NCI-H2107 treated with DMSO at 0.1 percent for 48 hours (cell line): ENCODE measurements around the gene UGGT2.
"Not testable (repeated sequence)": the region's sequence is repeated elsewhere in the genome, so short reads cannot be mapped to it uniquely, and the experiment has no call there.

Experiments
- DNase-seq: peaks from one replicate; lab custom pipeline; 2025; ENCODE audit not compliant: unreplicated experiment; lab: John Stamatoyannopoulos, UW

Gene UGGT2

GRCh38 chr13:95800436-95800835 is 252.8 kb downstream of the UGGT2 start:
- no peak for DNase-seq

GRCh38 chr13:95797016-95797415 is 256.2 kb downstream of the UGGT2 start:
- no peak for DNase-seq

DNA sequence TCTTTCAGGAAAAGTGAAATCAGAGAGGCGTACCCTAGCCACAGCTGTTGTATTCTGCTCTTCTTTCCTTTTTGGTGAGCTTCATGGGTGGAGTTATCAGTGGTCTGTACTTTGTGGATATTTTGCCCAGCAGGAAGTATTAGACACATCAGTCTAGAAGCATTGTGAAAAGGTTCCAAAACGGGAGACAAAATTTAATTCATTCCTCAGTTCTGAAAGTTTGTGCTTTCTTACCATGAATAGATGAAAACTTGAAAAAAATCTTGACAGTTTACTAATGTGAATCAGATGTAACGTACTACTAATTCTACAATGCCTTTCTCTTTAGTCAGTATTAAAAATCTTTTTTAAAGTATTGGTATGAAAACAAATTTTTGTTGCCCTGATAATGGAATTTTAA is 259.4 kb downstream of the UGGT2 start:
- DNase-seq = no peak

- DNase-seq = peak; percentile 8
These were observed 260.1 kb downstream of the UGGT2 start for GRCh38 chr13:95793018-95793555.

DNA sequence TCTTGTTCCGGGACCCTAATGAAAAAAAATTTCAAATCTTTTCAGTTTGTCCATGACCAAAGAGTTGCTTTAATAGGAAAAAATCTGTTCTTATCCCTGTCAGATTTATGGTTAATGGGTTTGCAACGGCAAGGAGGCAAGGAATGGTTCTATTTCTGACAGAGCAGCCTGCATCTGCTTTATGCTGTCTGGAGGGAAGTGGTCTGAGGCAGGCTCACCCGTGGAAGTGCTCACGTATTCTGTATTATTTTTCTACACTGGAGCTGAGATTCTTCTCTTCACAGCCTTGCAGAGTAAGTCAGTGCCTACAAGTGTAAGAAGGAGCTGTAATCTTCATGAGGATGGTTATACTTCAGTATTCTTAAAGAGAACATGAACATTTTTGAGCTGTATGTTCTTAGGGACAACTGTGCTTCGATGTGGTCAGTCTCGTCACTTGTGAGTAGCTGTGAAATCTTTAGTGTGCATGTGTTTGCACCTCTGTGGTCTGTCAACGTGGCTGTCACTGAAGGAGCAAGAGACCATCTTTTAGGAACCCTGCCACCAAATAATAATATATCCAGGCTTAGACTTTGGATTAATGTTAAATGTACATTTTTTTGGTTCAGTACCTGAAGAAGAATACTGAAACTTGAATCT is 262.0 kb downstream of the UGGT2 start:
- no peak for DNase-seq

GRCh38 chr13:95789315-95789714 is 263.9 kb downstream of the UGGT2 start:
- DNase-seq = not testable (repeated sequence)

DNA sequence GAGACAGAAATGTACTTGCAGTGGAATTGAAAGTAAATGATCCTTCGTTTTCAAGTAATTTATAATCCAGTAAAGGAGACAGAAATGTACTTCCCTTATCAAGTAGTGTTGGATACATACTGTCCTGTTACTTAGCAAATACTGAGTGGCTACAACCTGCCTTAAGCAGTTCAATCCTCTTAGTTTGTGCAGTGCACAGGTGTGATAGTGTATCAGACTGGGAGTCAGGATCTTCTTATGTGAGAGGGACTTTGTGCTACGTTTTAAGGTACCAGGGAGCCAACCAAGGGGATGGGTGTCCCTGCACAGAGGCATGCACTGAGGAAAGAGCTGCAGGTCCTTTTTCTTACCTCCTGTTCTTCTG is 265.1 kb downstream of the UGGT2 start:
- no peak for DNase-seq

- DNase-seq = no peak
These were observed 265.7 kb downstream of the UGGT2 start for GRCh38 chr13:95787356-95788099.

- no peak for DNase-seq
These were observed 268.3 kb downstream of the UGGT2 start for GRCh38 chr13:95784900-95785290.

GRCh38 chr13:95784161-95784899 is 268.9 kb downstream of the UGGT2 start:
- DNase-seq = no peak

GRCh38 chr13:95783747-95784146 is 269.5 kb downstream of the UGGT2 start:
- no peak for DNase-seq

DNA sequence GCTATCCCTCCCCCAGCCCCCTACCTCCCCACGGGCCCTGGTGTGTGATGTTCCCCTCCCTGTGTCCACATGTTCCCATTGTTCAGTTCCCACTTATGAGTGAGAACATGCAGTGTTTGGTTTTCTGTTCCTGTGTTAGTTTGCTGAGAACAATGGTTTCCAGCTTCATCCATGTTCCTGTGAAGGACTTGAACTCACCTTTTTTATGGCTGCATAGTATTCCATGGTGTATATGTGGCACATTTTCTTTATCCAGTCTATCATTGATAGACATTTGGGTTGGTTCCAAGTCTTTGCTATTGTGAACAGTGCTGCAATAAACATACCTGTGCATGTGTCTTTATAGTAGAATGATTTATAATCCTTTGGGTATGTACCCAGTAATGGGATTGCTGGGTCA is 271.3 kb downstream of the UGGT2 start:
- not testable (repeated sequence) for DNase-seq

DNA sequence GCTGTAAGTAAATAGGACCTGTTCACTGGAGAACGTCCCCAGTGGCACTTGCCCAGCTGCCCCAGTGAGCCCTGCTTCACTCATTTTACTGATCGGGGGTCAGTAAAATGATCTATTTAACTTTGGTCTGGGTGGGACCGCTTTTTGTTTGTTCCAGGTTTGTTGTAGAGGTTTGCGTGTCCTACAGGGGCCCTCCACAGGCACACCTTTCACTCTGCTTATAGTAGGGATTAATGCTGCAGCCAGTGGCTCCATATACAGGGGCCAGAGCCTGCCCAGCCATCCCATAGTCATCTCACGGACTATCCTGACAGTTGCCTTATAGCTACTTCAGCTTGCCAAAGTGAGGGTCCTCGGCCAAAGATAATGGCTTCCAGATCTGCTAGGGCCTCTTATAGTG is 272.2 kb downstream of the UGGT2 start:
- DNase-seq = no peak

GRCh38 chr13:95779522-95779921 is 273.7 kb downstream of the UGGT2 start:
- no peak for DNase-seq

DNA sequence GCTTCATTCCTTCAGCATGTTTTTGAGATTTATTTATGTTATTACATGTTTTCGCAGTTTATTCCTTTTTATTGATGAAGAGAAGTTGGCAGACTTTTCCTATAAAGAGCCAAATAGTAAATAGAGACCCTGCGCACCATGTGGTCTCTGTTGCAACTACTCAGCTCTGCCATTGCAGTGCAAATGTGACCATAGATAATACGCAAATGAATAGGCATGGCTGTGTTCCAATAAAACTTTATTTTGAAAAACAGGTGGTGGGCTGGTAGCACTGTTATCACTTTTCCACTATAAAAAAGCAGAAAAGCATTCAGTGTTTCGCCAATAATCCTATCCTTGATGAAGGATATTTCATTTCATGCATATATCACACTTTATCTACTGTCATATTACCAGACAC is 281.3 kb downstream of the UGGT2 start:
- no peak for DNase-seq

DNA sequence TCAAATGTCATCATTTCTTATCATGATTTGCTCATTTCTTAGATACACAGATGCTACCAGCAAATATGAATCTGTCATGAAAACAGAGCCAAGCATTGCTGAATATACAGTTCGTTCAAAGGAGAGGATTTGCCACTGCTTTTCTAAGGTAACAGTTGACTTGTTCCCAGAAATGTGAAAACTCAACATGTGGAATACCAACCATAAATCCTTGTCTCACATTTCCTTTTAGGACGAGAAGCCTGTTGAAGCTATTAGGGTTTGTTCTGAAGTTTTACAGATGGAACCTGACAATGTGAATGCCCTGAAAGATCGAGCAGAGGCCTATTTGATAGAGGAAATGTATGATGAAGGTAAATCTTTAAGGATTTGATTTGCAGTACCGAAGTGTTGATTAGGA is 289.6 kb downstream of the UGGT2 start:
- no peak for DNase-seq

DNA sequence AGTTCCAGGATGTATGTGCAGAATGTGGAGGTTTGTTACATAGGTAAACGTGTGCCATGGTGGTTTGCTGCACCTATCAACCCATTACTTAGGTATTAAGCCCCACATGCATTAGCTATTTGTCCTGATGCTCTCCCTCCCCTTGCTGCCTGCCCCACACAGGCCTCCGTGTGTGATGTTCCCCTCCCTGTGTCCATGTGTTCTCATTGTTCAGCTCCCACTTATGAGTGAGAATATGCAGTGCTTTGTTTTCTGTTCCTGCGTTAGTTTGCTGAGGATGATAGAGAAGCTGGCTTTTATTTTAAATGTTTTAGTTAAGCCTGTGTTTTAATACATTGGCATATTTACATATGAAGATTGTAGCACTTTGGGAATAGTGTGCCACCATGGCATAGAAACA is 290.6 kb downstream of the UGGT2 start:
- not testable (repeated sequence) for DNase-seq

GRCh38 chr13:95756072-95756471 is 297.1 kb downstream of the UGGT2 start:
- DNase-seq = no peak

GRCh38 chr13:95754069-95754468 is 299.1 kb downstream of the UGGT2 start:
- DNase-seq = no peak

DNA sequence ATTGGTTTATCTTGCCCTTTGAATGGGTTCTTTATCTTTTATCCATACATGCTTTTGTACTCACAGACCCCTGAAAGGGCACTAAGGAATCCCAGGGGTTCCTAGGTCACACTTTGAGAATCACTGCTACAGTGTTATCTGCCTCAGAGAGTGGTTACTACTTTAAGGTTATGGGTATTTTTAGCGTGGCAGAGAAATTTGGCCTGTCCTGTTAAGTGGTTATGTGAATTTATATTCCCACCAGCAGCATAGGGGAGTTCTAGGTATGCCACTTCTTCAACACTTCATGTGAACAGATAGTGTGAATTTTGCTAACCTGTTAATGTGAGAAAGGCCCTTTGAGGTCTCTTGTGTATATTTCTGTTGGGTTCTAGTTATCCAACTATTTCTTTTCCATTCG is 300.5 kb downstream of the UGGT2 start:
- DNase-seq = no peak
